Endothelial cell of umbilical vein (primary cell): ENCODE measurements around the gene CHL1.

Source experiments
- CTCF ChIP-seq, 2 donors: IDR thresholded peaks; 1 replicate in 1 of 2; 2 replicates in 1 of 2; pipeline ENCODE4 v1.5.1; 2011; ENCODE audit warnings: low read length in 2 of 2, mild to moderate bottlenecking in 2 of 2, moderate library complexity in 2 of 2, control low read depth in 1 of 2, inconsistent platforms in 1 of 2, low read depth in 1 of 2; ENCODE audit not compliant: insufficient read depth in 1 of 2; ENCODE audit errors: extremely low read depth in 1 of 2
- EZH2 ChIP-seq: IDR thresholded peaks from 2 replicates; pipeline ENCODE4 v1.6.1; 2012; ENCODE audit warnings: borderline replicate concordance, low read depth, mild to moderate bottlenecking, moderate library complexity, low read length, inconsistent platforms; ENCODE audit not compliant: severe bottlenecking
- FOS ChIP-seq: IDR thresholded peaks from 2 replicates; pipeline ENCODE4 v1.6.1; 2011; ENCODE audit warnings: mild to moderate bottlenecking, low read length, moderate library complexity, borderline replicate concordance; ENCODE audit not compliant: insufficient read depth
- GATA2 ChIP-seq: IDR thresholded peaks from 2 replicates; pipeline ENCODE4 v1.7.0; 2011; ENCODE audit warnings: low read depth, mild to moderate bottlenecking, moderate library complexity, mixed read lengths, low read length; ENCODE audit not compliant: insufficient read length, insufficient read depth
- JUN ChIP-seq: IDR thresholded peaks from 2 replicates; pipeline ENCODE4 v1.6.1; 2011; ENCODE audit warnings: borderline replicate concordance, low read depth; ENCODE audit not compliant: insufficient read length, insufficient read depth
- MAX ChIP-seq: IDR thresholded peaks from 2 replicates; pipeline ENCODE4 v1.6.1; 2011; ENCODE audit not compliant: insufficient read depth, insufficient read length
- MYC ChIP-seq: IDR thresholded peaks from one replicate; pipeline ENCODE4 v1.6.1; 2011; ENCODE audit warnings: mild to moderate bottlenecking, low read depth, low read length
- POLR2A ChIP-seq: IDR thresholded peaks from 2 replicates; pipeline ENCODE4 v1.6.1; 2012; ENCODE audit warnings: low read depth, mild to moderate bottlenecking, control low read depth, low read length
- POLR2AphosphoS5 ChIP-seq: IDR thresholded peaks from 2 replicates; pipeline ENCODE4 v1.6.1; 2012; ENCODE audit warnings: low read depth, mild to moderate bottlenecking, control low read depth, low read length, moderate library complexity; ENCODE audit not compliant: insufficient read depth

GRCh38 chr3:184976-185375, 11.6 kb upstream of the CHL1 start:
- no peak for TF ChIP-seq CTCF (IDR thresholded peaks at IDR 0.05; ENCODE audit: extremely low read depth in 1 of 2, insufficient read depth in 1 of 2, low read depth in 1 of 2, low read length in 2 of 2)
- TF ChIP-seq POLR2A, result no peak
- TF ChIP-seq MAX, result no peak
- no peak for TF ChIP-seq EZH2
- no peak for TF ChIP-seq MYC
- TF ChIP-seq POLR2AphosphoS5, result no peak
- TF ChIP-seq GATA2, result no peak
- TF ChIP-seq FOS, result no peak
- TF ChIP-seq JUN, result no peak
